GM18517 (cell line): ENCODE data around the gene GFOD1.
"Not testable (repeated sequence)": the region's sequence is repeated elsewhere in the genome, so short reads cannot be mapped to it uniquely, and the experiment has no call there.

Source experiments
- ATAC-seq: cut with Tn5 transposase; IDR thresholded peaks from one replicate; pipeline ENCODE4 v1.9.1; 2021; ENCODE audit warnings: mild to moderate bottlenecking, moderate library complexity; ENCODE audit not compliant: unreplicated experiment

GFOD1 gene

DNA sequence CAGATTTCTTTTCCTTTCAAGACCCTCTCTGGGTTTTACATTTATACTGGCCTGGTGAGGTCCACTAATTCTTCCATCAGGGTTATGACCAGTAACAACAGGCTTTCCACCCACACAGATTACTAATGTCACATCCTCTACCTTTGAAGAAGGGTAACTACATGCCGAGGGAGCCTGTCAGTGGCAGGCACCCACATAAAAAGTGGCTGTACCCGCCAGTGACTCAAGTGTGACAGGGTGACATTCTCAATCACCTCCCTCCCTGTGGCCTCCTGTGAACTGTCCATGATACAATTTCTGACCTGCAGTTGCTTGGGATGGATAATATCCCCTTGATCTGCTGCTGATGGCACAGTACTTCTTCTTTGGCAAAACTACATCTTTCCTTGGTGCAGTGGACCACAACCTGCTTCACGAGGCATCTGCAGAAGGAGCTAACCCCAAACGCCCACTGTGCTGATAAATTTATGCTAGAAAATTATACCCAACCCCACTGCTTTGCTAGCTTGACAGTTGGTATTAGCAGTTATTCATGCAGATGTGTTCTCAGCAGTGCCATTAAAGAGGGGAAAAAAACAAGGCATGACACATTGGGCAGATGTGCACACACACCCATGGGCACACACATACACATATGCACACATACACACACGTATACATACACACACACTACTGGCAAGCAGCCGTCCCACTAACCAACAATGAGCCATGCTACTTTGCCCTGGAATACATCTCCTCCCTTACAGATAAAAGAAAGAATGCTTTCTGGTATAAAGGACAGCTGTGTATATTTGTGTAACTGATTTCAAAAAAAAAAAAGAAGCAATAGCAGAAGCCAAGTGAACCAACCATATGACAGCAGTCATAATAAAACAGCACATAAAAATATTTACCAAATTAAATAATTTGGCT lies 20.8 kb downstream of the GFOD1 start:
- no peak for ATAC-seq

DNA sequence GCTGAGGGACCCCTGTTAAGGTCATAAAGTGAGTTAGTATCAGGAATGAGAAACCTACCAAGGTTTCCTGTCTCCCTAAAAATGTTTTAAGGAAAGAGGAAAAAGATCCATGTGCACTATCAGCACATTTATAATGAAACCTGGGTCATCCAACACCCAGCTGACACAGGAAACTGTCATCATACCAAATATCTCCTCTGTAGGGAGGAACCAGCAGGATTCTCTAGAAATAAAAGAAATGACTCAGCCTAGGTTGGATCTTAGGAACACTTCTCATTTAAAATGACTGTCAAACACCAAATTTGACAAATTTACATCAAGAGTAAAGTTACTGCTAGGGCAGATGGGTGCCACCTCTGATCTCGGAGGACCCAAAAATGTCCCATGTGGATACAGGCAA lies 21.7 kb downstream of the GFOD1 start:
- no peak for ATAC-seq

DNA sequence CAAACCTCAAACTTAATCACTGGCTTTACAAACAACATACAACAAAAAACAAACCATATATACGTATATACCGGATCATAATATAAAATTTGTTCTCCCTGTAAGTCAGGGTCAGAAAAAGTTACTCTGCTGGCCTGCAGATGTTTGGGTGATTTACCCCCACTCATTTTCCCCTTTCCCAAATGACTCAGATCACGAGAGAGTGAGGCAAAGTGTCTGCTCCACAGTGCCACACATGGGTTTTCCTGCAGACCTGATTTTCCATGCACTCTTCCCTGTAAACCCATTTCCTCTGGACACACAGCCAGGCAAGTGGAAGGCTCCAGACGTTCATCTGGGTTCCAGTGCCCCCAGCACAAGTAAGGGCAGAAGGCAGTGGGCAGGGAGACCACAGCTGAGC lies 23.5 kb downstream of the GFOD1 start:
- no peak for ATAC-seq

DNA sequence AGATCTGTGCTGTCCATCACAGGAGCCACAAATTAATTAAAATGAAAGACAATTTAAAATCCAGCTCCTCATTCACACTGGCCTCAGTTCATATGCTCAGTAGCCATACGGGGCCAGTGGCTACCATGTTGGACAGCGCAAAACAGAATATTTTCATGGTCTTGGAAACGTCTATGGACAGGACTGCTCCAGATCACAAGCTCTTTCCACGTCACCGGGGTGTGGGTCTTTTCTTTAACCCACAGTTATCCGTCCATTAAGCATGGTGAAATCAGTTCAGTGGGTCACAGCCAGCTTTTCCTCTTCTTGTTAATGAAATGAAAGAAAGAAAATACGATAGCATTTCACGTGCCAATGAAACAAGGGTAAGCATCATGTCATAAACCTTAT lies 24.1 kb downstream of the GFOD1 start:
- no peak for ATAC-seq

DNA sequence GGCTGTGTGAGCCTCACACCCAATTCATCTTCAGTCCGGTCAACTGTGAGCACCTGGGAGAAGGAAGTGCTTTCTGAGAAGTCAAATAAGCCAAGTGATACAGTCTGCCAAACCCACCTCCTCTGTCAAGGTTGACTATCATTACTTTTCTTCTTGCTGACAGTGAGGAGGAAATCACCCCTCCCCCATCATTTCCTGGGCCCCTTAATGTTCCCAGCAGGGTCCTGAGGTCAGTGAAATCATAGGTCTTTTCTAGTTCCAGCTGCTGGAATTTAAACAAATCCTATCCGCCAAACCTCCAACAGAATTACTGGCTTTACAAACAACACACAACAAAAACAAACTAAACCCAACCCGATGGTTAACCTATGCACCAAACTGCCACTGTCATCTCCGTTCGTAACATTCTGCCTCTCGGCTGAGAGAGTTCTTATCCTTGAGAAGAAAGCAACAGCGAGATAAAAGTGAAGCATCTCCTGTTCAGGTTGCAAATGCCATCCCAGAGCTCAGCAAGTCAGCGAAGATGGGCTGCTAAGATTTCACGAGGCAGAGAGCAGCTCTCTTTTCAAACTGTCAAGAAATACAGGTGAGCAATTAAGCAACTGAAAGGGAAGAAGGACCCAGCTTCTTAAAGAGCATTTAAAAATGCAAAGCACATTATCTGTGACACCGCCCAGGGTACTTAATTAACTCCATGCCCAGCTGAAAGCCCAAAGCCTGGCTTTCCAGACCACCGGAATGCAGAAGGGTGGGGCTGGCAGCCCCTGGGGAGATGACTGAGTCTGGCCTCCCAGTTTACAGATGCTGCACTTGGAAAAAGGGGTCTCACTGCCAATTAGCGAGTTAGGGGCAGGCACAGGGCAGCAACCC lies 24.7 kb downstream of the GFOD1 start:
- no peak for ATAC-seq

DNA sequence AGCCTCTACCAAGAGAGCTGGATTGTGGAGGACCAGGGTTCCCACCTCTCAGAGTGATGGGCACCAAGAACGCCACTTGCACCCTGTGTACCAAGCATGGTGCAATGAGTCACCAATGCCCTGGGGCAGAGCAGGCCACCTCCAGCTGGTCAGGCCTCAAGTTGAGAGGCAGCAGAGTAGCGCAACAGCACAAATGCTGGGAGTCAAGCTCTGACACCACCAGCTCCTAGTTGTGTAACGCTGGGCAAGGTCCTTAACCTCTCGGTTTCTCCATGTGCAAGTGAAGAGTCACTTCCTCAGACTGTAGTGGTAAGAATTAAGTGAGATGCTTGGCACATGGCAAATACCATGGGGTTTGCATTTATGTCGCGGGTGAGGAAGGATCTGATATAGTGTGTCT lies 25.6 kb downstream of the GFOD1 start:
- no peak for ATAC-seq

DNA sequence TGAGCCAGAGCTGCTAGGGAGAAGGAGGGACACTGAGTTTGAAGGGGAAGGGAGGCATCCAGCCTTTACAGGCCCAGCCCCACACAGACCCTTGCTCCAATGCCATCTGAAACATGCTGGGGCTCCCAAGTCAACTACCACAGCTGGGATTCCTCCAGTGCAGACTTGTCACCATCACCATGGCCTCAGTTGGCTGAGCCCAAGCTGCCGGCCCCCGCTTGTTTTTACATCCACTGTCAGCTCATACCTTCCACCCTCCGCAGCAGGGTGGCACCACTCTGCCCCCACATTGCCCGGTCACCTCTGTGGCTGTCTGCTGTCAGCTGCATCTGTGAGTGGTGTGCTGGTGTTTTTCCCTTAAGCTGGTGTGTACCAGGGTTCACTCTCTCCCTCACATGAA lies 26.1 kb downstream of the GFOD1 start:
- no peak for ATAC-seq

DNA sequence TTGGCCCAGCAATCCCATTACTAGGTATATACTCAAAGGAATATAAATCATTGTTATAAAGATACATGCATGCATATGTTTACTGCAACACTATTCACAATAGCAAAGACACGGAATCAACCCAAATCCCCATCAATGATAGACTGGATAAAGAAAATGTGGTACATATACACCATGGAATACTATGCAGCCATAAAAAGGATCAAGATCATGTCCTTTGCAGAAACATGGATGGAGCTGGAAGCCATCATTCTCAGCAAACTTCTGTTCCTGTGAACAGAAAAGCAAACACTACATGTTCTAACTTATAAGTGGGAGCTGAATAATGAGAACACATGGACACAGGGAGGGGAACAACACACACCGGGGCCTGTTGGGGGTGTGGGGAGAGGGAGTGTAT lies 27.1 kb downstream of the GFOD1 start:
- ATAC-seq, result not testable (repeated sequence)

DNA sequence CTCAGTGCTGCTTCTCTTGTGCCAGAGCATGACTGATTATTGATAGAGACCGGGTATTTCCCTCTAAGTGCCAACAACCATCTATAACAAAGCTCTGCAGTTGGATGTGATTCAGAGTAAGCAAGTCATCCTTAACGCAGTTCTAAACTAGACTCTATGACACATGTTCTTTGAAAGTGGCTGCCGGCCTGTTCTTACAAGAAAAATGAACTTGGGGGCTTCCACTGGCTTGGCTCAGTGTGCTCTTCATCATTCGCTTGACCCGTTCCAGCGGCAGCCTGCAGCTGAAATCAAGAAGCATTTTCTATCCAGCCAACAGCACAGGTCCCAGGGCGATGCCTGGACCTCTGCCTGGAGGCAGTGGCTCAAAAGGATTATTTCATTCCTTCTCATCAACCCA lies 29.8 kb downstream of the GFOD1 start:
- ATAC-seq, result no peak

DNA sequence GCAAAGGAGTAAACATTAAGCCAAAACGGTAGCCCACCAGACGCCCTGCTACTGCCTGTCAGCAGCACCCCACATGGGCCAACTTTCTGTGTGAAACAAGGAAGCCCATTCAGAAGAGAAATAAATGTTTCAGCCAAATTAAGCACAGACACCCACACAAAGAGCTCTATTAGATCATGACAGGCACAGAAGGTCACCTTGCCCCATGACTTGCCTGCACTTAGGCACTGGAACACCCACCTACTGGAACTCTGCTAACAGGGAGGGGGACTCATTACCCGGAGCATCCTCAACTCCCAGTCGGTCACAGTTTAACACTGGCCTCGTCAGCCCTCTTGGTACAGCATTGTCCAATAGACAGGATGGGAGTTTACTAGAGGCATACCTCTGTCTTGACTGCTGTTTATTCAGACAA lies 31.8 kb downstream of the GFOD1 start:
- peak; percentile 39 for ATAC-seq

DNA sequence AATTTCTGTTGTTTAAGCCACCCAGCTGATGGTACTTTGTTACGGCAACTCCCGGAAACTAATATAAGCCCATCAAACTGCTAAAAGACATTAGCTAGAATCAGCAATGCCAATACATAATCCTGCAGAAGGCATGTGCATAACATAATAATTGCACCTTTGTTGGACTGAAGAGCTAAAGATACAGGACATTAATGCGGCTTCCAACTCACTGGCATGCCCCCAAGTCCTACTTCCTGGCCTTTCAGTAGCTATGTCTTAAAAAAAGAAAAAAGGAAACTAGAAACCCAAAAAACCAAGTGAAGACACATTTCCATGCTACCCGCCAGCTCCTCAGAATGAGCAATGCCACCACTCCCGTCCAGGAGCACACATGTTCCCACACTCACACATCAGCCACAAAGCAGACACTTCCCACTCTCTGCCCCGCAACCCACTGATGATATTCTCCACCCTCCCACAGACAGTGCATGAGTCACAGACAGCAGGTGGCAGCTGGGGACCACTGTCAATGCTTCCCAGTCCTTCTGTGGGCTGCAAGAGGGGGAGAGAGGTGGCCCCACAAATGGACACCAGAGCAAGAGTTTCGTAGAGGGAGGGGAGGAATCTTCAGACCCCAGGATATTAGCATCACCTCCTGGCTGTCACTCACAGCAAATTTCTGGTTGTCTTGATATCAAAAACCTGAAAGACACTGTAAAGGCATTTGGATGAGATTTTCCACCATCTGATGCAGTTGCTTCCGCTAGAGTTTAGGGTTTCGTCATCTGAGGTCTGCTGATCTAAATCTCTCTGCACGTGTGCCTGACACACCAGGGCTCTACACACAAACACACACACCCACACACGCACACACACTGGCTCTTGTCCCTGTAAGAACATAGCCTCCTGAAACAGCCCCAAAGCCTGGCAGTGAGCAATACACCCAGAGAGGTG lies 32.8 kb downstream of the GFOD1 start:
- ATAC-seq, result no peak

DNA sequence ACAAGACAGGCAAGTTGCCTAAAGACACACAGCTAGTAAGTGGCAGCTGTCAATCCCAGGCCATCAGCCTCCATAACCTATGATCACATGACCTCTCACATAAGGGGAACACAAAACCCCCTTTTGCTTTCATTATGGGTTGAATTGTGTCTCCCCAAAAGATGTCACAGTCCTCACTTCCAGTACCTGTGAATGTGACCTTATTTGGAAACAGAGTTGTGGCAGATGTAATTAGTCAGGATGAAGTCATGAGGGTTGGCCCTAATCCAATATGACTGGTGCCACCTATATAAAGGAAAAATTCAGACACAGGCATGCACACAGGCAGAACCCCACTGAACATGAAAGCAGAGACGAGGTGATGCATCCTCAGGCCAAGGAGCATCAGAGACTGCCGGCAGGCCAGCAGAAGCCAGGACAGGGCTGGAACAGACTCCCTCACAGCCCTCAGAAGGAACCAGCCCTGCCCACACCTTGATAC lies 33.6 kb downstream of the GFOD1 start:
- no peak for ATAC-seq

DNA sequence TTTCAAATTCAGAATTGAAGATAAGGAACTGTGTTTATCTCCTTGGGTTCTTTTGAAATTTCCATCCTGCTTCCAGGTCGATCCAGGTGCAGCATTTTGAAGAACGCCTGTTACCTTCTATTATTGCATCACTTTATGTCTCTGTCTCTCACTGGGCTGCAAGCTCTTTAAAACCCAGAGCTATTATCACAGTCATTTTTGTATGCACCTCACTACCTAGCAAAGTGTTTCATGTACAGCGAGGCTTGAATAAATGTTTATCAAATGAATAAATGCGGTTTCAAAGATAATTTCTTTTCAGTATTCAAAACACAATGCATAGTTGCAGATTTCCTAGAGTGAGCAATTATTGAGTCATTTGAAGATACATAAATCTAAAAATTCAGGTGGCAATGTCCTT lies 34.2 kb downstream of the GFOD1 start:
- no peak for ATAC-seq

DNA sequence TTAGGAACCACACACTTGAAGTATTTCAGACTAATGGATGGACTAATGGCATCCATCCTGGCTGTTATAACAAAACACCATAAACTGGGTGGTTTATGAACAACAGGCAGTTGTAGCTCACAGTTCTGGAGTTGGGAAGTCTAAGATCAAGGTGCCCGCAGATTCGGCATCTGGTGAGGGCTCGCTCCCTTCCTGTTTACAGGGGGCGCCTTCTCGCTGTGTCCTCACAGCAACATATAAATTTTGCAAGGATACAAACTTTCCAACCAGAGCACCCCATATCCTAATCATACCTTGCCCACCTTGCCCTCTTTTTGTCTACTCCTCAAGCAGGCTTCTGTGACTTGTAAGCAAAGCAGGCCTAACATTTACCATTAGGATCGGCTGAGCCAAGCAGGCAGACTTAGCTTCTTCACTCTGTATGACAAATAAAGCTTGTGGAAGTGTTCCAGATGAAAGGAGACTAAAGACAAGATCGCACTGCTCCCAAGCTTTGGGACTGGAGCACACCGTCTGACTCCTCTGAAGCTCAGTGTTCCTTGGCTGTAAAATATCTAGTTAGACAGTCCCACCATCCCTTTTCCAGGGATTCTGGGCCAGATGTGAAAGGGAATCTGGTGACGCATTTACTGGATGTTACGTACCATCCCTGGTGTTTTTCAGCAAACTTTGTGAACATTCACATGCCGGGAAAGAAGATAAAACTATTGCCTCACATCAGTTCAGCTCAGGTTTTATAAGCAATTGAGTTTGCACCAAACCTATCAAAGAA lies 34.9 kb downstream of the GFOD1 start:
- no peak for ATAC-seq

DNA sequence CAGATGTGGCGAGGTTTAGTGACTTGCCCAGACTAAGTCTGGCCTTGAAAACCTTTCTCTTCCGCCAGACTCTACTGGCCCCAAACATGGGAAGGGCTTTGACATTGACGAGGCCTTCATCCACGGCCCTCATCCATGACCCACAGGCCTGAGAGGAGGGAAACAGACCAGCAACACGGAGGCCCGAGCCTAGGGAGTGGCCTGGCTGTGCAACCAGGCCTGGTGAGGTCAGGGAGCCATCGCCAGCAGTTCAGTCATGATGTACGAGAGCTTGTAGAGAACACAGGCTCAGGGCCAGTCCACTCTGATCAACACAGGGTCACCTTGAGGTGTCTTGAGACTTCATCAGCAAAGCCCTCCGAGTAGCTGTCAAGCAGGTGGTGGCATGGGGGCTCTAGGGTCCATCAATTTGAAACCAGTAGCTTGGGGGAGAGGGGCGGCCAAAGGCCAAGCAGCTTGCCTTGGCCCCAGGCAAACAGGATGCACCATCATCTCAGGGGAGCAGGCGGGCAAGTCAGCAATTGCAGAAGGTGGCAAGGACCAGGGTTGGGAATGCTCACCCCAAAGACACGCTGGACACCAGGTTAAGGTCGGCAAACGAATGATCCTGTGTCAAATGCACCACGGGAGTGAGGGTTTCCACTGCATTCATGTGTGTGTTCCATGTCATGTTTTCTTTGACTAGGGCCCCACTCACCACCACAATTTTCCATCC lies 36.1 kb downstream of the GFOD1 start:
- no peak for ATAC-seq

DNA sequence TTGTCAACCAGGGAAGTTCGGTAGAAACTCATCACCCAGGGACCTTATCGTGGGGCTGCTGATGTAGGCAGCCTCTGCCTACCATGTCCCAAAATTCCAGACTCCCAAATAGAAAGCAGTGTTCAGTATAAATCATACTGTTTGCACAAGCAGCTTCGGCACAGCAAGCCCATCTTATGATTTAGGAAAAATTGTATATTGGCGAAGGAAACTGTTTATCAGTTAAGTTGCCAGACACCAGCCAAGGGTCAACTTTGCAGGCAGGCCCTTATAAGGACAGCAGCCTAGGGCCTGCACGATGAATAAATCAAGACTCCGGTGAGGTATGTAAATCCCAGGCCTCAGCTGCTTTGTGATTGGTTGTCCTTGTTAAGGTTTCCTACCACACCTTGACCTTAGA lies 36.8 kb downstream of the GFOD1 start:
- no peak for ATAC-seq

DNA sequence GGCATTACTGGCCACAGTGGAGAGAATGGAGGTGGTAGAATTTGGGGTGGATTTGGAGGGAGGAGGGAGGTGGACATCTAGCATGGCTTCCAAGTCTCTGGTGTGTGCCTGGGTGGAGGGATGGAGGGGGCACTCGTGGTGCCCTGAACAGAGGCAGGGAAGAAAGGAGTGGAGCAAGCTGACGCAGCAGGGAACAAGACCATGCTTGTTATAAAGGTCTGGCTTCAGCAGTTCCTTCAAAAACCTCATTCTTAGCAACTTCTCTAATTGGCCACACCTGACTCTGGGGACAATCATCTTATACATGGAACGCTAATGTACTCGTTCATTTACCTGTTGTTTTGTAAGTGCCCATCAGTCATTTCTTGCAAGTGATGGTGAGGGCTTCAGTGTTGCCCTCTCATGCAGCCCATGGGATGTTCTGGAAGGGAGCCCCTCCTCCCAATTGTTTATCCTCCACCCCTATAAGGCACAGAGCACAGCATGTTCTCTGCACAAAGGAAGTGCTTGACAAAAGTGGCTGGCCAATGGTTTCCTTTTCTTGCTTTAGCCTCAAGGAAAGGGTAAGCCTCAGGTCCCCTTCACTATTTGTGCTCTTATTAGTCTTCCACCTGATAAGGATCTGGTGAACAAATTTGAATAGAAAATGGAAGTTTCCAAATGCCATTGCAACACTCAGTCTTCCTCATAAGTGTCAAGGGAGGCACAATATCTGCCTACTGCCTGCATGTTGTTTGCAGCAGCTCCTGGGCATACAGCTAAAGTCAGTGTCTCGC lies 39.3 kb downstream of the GFOD1 start:
- no peak for ATAC-seq

DNA sequence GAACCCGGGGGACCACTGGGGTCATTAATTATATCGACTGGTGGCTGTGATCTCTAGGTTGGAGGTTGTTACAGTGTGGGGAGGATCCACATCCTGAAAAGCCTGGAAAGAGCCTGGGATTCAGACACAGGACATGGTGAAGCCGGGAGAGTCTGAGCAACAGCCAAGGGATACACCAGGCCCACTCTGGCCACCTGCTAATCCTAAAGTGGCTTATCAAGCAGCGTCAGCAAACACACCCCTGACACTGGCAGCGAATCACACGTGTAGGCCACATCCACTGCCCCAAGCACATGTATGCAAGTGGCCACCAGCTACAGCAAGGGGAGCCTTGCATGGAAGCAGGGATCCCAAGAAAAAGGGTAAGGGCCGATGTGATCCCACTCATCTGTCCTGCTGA lies 41.0 kb downstream of the GFOD1 start:
- no peak for ATAC-seq

DNA sequence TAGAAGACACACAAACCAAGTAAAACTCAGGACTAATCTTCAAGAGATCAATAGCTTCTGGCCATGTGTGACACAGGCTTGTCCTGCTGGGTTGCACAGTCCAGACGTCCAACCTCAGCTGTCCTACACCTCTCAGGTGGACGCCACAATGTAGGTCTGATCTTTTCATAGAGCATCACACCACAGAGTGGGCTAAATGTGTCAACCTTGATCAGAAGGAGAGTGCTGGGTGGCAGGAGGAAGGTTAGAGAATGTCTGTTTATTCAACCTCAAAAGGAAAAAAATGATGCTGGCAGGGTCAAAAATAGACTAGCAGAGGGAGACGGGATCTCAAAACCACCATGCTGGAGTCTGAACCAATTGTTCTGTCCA lies 41.7 kb downstream of the GFOD1 start:
- no peak for ATAC-seq
